Fibroblast of peridontal ligament (primary cell): Measurements from ENCODE around the gene DUSP5.
A peak's percentile ranks its signal among the peaks of the same experiment; 100 is the strongest.

ENCODE experiments used
- DNase-seq: peaks from one replicate; pipeline ENCODE4 v3.0.0-alpha.2; 2010; ENCODE audit errors: extremely low read depth

DUSP5 gene

DNA sequence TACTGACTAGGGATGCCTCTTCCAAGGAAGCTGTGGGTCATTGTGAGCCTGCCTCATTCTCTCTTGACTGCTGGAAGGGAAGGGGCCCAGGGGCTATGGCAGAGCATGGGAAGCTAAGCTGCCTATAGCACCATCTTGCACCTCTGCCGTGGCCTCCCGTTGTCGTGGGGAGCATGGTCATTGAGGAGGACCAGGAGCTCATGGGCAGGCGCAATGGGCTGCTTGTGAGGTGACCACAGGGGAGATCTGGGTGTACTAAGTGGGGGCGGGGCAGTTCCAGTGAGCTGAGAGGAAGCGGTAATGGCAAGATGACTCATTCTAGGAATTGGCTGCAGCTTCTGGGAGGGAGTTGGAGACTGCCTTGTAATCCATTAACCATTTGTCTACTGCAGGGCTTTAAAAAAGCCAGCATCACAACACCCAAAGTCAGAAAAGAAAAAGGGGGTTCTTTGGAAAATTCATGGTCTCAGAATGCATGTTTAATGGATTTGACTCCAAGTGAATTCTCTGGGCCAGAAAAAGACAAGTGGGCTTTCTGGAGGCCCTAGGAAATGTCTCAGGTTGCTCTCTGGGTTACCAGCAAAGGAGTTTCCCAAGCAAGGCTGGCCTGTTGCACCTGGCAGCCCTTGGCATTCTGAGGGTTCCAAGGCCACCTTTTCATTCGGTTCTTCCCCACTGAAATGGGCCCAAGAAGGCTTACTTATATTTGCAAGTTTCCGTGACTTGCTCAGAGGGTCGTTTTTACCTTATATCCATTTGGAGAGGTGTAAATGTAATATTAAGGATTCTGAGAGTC is 3.6 kb downstream of the DUSP5 start:
- peak; percentile 93 for DNase-seq

DNA sequence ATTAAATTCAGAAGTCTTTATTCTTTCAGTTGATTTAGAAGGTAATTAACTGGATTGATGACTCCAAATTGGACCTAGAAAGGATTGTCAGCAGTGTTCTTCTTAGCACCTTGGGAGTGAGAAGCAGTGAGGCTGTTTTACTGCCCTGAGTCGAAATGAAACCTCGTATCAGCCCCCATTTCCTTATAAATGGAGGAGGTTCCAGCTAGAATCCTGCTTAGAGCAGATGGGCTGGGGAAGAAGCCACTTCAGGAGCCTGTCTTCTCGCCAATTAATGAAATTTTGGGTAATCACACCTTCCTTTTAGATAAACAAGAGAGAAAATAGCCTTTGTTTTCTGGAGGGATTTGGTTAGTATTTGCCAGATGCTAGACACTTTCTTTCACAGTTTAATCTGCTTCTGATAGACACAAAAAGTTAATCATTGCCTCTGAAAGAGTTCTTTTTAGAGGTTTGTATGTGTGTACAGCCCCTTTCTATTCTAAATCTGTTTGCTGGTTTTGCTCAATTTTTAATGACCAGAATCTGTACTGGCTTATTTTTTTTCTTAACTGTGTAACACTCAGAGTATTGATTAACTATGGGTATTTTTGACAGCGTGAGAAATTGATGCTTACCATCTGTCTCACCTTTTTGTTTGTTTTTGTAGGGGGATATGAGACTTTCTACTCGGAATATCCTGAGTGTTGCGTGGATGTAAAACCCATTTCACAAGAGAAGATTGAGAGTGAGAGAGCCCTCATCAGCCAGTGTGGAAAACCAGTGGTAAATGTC is 4.6 kb downstream of the DUSP5 start:
- DNase-seq, result no peak

DNA sequence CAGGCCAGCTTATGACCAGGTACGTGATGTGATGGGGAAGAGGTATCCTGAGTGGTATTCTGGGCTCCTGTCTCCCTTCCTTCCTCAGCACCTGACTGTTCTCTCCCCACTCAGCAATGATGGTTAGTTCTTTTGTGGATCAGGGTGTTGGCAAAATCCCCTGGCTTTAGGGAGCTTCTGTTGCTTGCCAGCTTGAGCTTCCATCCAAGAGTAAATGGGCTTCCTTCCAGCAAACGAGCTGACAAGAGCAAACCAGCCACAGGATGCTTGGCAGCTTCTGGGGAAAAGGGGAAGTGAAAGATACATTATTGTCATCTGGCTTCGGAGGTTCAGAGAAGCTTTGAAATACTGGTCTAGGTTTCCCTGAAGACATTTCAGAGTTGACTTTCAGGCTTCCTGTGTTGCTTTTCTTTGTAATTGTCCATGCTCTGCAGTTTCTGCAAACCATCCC is 5.2 kb downstream of the DUSP5 start:
- peak; percentile 94 for DNase-seq

GRCh38 chr10:110503528-110504110 is 5.9 kb downstream of the DUSP5 start:
- no peak for DNase-seq

DNA sequence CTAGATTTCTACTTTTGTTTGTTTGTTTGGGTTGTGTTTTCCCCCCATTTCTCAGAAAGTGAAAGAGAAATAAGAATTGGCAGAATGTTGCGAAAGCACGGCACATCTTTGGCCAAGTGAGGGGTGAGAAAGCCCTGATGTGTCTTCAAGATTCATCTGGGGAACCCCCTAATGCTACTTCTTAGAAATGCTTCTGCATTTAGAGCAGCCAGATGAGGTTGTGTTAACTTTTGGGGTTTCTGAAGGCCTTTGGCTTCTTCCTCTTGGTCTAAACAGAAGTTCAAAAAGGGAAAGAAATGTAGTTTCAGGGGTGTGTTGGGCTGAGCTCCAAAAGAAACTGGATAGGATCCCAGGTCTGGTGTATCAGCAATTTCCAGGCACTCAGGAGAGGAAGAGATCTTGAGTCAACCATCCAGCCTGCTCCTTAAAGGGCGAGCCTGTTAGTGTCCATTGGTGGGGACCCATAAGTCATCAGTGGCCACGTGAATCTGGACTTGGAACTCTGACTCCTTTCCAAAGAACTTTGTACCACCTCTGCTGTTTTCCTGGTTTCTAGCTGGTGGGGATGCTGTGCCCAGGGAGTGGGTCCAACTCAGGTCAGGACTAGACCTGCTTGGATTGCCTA is 6.5 kb downstream of the DUSP5 start:
- peak; percentile 90 for DNase-seq

DNA sequence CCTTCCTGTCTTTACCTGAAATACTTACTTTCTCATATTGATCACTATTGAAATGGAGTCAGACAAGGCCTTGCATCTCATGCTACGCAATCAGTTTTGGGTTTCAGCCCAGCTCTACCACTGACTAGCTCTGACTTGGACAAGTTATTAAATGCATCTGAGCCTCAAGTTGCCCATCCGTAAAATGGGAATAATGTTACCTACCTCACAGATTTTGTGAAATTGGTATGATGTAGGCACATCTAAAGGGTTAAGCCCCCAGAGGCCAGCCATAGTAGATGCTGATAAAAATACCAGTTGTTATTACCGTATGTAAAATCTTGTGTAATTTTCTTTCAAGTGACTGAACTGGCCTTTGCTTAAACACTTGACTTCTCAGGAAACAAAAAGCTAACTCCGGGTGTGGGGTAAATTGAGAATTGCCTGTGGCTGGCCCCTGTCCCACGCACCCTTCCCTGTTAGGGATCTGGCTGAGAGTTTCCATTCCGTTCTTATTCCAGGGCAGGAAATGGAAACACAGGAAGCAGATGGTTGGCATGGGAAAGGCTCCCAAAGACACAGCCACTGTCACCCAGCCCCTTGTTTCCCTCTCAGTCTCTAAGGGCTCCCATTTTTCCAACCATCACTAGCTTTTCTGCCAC is 7.5 kb downstream of the DUSP5 start:
- DNase-seq, result no peak

DNA sequence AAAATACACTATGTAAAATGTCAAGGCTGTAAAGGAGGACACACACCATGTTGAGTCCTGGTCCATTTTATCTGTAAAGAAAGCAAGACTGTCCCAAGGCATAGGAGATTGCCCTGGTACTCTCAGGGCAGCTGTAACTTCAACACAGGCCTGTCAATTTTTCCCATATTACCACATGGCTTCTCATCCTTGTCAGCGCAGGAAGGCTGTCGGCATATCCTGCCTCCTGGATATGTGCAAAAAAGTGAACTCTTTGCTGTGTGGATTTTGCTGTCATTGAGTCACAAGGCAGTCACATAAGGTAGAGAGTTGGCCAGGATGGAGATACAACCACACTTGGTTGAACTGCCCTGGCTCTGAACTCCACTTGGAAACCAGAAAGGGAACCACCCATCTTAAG is 8.7 kb downstream of the DUSP5 start:
- DNase-seq, result no peak

DNA sequence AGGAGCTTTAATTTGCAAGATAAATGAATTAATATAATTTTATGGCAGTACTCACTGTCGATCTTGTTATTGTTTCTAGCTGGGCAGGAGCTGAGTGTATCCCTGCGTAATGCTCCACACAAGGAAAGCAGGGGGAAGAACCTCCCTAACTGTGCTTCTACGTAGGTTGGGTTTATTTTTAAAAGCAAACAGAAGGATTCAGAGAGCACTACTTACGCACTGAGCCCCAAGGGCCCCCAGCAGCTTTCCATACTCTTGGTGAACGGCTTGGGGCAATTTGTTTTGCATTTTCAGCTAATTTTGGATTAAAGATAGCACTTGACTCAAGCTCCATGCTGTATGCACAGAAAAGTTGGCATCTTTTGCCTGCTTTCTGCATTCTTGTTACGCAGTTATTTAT is 9.6 kb downstream of the DUSP5 start:
- no peak for DNase-seq

- DNase-seq, result no peak
These were observed 10.6 kb downstream of the DUSP5 start for GRCh38 chr10:110508159-110508788.

DNA sequence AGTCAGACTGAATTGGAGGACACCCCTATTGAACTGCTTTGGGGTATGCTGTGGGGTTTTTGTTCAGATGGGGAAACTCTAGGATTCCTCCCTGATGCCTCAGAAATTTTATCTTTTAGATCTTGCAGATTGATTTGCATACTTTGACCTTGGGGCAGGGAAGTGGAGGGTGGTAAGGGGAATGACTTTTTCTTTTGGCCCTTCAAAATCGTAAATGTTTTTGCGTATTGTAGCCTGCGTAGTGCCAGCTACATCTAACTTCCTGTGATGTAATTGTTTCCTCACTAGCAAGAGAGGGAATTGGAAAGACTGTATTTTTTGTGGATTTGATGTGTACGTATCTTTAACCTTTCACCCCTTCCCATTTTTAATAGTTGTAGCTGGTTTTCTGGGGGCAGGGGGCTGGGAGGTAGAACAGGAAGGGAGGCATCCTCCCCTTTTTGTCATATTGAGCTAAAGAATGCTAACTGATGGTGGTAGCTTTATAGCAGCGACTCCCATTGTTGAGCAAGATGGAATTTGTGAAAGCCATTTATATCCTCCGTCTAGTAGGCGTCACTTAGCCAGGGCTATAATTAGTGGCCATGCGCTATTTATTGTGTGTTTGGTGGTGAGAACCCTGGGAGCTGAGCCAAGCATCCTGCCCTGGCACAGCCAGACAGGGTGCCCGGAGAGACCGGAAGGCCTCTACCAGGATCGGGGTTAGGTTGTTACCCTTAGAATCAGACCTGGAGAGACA is 11.3 kb downstream of the DUSP5 start:
- DNase-seq, result no peak

DNA sequence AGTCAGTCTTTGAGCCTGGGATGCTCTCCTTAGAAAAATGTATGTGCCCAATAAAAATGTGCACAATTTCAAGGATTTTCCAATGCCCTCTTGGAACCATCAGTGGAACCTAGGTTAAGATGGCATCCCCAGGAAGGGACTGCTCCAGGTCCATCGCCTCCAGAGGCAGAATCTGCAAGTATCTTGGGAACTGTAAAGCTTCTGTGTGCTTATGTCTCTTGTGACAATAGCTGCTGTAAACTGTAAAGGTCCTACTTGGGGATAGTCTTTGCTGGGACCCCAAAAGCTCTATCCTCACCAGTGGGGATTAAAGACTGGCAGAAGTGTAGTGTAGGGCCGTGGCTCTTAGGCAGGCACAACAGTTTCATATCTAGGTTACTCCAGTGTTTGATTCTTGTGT is 11.9 kb downstream of the DUSP5 start:
- DNase-seq, result no peak

GRCh38 chr10:110510086-110510485 is 12.4 kb downstream of the DUSP5 start:
- DNase-seq, result no peak

DNA sequence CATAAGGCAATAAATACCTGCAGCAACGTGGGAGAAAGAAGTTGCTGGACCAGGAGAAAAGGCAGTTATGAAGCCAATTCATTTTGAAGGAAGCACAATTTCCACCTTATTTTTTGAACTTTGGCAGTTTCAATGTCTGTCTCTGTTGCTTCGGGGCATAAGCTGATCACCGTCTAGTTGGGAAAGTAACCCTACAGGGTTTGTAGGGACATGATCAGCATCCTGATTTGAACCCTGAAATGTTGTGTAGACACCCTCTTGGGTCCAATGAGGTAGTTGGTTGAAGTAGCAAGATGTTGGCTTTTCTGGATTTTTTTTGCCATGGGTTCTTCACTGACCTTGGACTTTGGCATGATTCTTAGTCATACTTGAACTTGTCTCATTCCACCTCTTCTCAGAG is 13.0 kb downstream of the DUSP5 start:
- DNase-seq, result no peak

GRCh38 chr10:110511734-110512449 is 14.2 kb downstream of the DUSP5 start:
- DNase-seq, result no peak

DNA sequence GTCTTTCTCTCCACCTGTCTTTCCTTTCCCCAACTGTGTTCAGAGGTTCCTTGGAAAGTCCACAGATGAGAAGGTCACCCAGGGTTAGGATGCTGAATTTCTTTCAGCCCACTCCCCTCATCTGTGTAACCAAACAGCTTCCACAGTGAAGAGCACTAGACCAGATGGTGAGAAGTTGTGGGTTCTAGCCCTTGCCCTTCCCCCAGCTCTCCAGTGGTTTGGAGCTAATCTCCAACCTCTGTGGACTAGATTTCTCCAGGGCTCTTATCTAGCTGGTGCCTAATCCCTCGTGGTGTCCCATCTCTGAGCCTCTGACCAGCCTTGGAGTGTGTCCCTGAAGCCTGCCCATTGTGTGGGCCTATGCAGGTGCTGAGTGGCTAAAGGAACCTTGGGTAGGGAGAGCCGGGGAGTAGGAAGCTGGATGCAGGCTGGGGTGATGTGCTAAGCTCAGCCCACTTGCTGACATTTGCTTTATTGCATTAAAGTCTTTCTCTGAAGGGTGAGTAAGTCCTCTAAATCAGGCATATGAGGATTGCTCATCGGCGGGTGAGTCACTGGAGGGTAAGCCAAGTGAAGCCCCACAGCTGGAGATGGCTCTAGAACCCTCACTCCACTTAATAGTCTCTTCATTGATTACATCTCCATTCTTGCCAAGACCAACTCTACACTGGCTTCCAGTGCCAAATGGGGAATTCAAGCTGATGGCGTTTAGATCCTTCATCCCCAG is 14.9 kb downstream of the DUSP5 start:
- peak; percentile 90 for DNase-seq

DNA sequence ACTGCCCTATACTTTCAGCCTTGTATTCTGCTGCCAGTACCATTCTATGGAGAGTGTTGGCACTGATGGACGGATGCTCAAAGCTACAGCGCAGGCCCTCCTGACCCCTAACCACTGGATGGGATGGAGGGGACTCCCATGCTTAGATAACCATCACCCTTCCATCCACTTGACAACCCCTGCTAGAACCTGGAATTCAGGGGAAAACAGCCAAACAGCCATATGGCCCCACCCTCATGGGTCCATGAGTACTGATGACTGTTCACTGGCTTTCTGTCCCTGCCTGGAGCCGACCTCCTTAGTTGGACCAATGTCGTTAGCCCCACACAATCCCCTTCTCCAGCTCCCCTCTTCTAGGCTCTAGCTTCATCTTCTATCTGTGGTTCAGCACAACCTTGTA is 16.2 kb downstream of the DUSP5 start:
- DNase-seq, result no peak

DNA sequence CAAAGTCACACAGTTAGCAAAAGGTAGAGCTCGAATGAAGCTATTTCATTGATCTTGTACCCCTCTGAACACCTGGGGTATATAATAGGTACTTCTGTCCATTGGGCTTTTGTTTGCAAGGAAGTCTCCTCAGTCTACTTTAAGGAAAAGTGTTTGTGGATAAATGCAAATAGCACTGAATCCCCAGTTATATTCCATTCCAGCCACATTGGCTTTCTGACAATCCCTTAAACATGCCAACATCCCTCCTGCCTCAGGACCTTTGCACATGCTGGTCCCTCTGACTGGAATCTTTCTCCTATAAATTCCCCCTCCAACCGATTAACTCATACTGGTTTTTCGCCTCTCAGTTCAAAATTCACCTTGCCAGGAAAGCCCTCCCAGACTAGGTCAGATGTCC is 17.1 kb downstream of the DUSP5 start:
- no peak for DNase-seq

DNA sequence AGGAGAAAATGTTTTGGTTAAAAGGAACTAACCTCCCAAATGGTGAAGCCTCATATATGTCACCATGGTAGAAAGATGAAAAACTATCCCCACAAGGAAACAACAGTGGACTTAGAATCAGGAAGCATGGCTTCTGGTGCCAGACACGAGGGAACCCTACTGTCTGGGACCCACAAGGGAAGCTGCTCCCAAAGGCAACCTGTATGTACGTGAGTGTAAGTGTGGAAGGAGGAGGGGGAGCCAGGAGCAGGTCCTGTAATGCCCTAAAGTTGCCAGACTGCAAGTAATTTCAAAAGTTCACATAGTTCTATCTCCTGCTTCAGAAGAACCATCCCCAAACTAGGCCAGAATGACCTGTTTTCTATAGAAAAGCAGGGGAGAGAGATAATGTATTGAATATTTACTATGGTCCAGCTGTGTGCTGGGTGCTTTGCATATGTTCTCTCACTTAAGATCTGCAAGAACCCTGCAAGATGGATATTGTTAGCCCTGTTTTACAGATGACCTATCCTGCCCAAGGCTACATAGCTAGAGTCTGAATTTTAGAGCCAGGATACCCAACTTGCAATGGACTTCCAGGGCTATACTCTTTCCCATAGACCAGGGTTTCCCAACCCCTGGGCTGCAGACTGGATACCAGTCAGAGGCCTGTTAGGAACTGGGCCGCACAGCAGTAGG is 19.2 kb downstream of the DUSP5 start:
- no peak for DNase-seq
